Measurements from ENCODE around the gene DHX57. TPM values are rescaled to one million over a fixed set of nuclear protein-coding genes. Genes with fewer than 3 reads are reported as not detected.
"Not testable (repeated sequence)": the region's sequence is repeated elsewhere in the genome, so short reads cannot be mapped to it uniquely, and the experiment has no call there.

Gene DHX57
- total RNA-seq, 1 donor from 2014 or later: 23.5 TPM

DNA sequence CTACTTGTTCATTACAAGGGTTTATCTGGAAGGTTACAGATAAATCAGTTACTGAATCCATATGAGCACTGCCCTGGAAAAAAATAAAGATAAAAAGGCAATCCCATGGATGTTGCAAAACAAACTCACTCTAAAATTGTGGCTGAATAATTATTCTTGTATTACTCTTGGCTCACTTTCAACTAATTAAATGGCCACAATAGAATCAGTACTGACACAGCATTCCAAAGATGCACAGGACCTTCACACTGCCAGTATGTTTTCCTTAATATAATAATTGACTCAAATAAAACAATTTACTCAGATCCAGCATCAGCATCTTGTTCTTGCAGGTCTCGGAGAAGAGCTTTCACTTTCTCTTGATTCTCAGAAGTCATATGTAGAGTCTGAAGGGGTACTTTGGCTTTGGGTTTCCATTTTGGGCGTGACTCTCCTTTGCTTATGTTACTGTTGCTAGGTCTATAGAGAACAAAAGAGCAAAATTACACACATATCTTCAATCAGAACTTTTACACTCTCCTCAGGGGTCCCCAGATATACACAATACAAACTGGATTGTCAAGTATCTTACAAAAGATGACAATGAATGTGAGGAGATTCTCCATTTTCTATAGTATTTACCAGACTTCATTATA, 12.6 kb downstream of the DHX57 start:
- DNase-seq (ENCODE audit: low read depth, low spot score): no peak

DNA sequence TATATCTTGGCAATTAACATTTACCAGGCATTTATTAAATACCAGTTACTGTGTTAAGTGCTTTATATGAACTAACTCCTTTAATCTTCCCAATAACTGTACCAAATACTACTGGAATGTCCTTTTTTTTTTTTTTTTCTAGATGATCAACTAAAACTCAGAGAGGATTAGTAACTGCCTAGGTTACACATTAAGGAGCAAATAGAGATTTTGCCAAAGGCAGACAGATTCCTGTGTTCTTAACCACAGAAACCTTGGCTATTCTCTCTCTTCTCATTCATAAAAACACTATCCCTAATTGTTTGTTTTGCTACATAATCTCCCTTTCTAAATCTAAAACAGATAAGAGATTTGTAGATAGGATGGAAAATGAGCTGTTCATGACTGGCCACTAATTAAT, 13.3 kb downstream of the DHX57 start:
- no peak for DNase-seq (ENCODE audit: low read depth, low spot score)

DNA sequence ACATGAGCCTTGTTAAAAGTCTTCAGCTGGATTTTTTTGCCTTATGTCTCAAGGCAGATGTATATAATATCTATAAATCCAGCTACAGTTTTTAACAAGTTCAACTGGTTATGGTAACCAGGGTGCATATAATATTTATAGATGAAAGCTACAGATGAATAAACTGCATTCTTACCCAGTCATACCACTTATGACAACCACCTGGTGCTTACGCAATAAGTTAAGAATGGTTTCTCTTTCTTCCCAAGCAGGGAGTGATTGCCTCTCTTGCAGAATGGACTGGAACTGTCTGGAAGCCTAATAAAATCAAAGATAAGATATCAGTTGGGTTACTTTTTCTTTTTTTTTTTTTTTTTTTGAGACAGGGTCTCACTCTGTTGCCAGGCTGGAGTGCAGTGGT, 19.6 kb downstream of the DHX57 start:
- DNase-seq (ENCODE audit: low read depth, low spot score): no peak

DNA sequence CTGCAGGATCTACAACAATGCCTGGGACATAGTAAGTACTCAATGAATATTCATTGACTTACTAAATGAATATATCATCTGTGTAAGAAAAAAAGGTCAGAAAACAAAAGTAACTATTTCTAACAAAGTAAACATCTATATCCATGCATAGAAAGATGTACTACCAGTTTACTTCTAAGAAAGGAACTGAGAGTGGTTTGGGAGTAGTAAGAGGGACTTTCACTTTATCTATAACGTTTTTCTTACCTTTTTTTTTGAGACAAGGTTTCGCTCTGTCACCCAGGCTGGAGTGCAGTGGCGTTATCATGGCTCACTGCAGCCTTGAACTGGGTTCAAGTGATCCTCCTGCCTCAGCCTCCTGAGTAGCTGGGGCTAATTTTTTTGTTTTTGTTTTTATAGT, 25.7 kb downstream of the DHX57 start:
- DNase-seq (ENCODE audit: low read depth, low spot score): no peak

DNA sequence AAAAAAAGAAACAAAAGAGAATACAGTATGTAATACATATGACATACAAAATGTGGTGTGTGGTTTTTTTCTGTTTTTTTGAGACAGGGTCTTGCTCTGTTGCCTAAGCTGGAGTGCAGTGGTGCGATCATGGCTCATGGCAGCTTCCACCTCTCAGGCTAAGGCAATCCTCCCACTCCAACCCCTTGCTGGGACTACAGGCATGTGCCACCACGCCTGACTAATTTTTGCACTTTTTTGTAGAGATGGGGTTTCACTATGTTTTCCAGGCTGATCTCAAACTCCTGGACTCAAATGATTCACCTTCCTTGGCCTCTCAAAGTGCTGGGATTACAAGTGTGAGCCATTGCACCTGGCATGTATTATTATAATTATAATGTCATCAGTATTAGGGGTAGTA, 38.9 kb downstream of the DHX57 start:
- DNase-seq (ENCODE audit: low read depth, low spot score): no peak

DNA sequence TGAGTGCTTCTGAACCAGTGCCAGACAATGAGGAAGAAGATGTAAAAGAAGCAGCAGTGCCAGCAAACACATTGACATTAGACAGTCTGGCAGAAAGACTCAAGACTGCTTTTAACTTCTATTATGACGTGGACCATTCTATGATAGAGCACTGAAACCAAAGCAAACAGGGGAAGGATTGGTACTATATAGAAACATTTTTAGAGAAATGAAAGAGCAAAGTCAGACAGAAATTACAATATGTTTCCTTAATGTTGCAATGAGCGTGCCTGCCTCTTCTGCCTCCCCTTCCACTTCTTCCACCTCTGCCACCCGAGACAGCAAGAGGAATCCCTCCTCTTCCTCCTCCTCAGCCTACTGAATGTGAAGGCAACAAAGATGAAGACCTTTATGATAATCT, 39.7 kb downstream of the DHX57 start:
- DNase-seq (ENCODE audit: low read depth, low spot score): no peak

DNA sequence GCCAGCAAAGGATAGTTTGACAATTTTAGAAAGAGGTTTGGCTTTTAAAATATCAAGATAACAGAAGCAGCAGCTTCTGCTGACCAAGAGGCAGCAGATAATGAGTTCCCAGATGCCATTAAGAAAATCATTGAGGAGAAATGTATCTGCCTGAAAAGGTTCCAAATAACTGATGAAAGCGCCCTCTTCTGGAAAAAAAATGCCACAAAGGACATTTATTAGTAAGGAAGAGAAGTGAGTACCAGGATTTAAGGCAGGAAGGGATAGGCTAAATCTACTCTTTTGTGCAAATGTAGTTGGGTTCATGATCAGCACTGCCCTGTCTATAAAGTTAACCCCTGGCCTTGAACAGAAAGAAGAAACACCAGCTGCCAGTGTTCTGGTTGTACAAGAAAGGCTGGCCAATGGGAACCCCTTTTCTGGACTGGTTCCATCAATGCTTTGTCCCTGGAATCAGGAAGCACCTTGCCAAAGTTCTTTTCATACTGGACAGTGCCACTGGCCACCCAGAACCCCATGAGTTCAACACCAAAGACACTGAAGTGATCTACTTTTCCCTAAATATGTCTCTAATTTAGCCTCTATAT, 40.6 kb downstream of the DHX57 start:
- DNase-seq (ENCODE audit: low read depth, low spot score): no peak

DNA sequence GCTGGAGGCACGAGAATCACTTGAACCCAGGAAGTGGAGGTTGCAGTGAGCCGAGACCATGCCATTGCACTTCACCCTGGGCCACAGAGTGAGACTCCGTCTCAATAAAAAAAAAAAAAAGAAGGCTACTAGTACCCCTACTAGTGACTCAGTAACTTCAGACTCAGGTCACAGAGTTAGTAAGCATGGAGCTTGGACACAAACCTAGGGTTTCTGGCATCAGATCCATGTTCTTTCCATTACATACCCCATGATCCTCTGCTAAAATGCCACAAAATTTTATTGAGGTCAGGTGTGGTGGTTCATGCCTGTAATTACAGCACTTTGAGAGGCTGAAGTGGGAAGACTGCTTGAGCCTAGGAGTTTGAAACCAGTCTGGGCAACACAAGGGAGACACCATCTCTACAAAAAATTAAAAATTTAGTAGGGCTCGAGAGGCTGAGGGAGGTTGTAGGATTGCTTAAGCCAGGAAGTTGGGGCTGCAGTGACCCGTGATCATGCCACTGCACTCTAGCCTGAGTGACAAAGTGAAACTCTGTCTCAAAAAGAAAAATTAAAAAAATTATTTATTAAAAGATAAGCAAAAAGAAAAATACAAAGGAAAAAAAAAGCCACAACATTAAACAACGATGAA, 45.1 kb downstream of the DHX57 start:
- no peak for DNase-seq (ENCODE audit: low read depth, low spot score)

DNA sequence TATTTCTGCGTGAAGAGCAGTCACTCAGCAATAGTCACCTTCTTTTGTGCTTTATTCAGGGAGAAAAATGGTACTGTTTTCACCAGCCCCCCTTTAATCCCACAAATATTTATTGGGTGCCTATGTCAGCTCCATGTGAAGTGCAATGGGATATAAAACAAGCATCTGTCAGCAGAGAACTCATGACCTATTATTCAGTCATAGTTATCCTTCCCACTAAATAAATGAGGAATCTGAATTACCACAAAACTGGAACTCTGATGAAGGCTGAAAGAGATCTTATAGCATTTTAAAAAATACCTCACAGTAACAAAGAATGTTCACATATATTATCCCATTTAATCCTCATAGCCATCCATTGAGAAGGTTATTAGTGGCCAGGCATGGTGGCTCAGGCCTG, 45.8 kb downstream of the DHX57 start:
- DNase-seq (ENCODE audit: low read depth, low spot score): no peak

DNA sequence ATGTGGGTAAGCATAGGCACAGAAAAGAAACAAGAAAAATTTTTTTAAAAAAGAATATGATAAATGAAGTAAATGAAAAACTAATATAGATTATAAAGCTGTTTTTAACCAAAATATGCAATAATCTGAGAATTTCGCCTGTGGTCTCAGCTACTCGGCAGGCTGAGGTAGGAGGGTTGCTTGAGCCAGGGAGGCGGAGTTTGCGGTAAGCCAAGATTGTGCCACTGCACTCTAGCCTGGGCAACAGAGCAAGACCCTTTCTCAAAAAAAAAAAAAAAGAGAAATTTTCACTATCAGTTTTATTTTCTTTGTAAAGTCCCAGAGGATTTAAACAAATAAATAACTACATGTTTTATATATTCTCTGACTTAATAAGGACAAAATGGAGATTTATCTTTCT, 47.3 kb downstream of the DHX57 start:
- no peak for DNase-seq (ENCODE audit: low read depth, low spot score)

DNA sequence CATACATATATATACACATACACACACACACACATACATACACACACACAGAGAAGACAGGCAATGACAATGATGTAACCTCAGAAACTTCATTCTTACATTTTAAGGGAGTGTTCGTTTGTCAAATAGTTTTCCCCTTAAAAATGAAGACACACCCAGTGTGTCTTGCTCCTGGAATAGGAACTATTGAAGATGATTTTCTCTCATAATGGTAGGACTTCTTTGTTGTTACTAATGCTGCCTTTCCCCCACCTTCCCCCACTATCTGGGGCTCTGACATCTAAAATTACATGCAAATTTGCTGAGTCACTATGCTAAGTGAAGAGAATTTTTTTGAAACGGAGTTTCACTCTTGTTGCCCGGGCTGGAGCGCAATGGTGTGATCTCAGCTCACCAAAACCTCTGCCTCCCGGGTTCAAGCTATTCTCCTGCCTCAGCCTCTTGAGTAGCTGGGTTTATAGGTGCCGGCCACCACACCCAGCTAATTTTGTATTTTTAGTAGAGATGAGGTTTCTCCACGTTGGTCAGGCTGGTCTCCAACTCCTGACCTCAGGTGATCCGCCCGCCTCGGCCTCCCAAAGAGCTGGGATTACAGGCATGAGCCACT, 48.1 kb downstream of the DHX57 start:
- DNase-seq (ENCODE audit: low read depth, low spot score): not testable (repeated sequence)

DNA sequence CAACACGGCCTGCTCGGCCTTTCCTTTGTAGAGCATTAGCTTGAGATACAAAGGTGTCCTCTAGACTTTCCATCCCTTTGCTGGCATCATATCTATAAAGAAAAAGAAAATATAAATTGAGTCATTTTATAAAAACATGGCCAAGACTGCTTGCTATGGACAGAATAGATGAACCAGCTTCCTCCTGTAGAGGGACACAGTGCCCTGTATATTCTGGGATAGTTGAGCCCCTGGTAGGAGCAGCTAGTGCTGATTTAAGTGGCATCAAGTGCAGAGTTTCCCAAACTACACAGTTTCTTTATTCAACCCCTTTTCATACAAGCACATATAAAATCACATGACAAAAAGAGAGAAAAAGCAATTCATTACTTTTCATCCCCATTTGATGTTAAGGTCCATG, 49.8 kb downstream of the DHX57 start:
- DNase-seq (ENCODE audit: low read depth, low spot score): no peak

DNA sequence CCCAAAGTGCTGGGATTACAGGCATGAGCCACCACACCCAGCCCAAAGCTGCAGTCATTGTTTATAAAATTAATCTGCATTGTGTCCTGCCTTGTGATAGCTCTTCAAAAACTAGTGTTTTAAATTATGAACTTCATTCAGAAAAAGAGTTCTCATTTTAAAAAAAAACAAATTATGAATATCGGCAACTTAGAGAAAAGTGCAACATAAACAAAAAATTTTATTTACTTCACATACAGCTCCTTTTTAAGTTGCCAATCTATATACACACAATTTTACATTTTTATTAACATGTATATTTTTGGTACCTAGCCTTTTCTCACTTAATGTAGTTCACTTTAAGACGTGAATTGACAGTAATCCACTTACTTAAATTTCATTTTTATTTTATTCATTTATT, 50.8 kb downstream of the DHX57 start:
- DNase-seq (ENCODE audit: low read depth, low spot score): no peak

DNA sequence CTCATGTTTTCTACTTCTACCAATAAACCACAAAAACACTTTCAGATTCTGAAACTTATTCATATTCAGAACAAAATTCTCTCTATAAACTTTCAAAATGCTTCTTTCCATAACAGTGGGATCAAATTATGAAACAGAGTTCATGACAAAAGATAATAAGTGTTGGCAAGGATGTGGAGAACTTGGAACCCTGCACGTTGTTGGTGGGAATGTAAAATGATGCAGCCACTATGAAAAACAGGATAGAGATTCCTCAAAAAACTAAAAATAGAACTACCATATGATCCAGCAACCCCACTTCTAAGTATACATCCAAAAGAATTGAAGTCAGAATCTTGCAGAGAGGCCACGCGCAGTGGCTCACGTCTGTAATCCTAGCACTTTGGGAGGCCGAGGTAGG, 52.3 kb downstream of the DHX57 start:
- no peak for DNase-seq (ENCODE audit: low read depth, low spot score)

DNA sequence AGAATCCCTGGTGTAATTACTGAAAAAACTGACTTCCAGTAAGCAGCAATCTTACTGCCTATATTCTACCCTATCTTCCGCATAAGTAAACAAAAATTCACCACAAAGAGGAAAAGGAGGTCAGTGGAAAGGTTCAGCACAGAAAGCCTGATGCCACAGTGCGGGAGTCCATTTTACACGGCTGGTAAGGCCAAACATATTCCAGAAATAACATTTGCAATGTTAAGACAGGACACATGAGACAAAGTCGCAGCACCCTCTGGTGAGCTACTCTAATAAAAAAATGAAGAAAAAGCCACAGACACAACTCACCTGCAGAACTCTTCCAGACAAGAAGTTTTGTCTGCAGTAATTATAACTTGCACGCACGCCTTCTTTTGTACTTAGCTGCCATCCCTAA, 57.2 kb downstream of the DHX57 start:
- DNase-seq (ENCODE audit: low read depth, low spot score): no peak

DNA sequence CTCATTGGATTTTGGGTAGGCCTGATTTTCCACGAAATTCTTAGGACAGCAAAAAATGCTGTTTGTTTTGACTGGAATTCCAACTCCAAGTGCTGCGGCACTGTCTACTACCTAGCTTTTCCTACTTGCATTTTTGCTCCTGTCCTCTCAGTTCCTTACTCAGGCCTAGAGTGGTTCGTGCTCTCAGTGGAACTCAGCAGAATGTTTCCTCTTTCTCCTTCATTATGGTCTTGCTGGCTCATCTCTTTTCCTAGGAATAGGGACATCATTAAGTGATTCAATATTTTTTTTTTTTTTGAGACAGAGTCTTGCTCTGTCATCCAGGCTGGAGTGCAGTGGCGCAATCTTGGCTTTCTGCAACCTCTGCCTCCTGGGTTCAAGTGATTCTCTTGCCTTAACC, 59.8 kb downstream of the DHX57 start:
- DNase-seq (ENCODE audit: low read depth, low spot score): no peak

DNA sequence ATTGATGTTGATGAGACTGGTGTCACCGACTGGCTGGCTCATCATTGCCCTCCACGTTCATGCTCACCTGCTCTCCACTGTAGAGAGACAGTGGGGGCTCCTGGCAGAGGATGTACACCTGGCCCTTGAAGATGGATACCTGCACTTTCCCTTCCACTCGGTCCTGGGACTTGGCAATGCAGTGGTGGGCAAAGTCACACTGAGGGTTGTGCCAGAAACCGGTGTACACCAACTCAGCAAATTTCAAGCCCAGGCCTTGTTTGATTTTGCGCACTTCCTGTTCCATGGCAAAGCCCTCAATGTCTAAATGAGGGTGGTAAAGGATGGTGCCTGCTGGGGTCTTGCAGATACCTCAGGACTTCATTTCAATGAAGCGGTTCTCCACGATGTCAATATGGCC, 65.2 kb downstream of the DHX57 start:
- DNase-seq (ENCODE audit: low read depth, low spot score): no peak

DNA sequence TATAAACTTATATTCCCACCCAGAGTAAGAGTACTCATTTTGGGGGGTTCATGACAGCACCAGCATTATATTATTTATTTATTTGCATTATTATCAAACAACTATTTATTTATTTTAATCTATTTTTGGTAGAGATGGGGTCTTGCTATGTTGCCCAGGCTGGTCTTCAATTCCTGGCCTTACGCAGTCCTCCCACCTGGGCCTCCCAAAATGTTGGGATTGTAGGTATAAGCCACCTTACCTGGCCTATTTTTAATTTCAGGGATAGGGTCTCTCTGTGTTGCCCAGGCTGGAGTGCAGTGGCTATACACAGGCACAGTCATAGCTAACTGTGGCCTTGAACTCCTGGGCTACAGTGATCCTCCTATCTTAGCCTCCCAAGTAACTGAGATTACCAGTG, 67.1 kb downstream of the DHX57 start:
- no peak for DNase-seq (ENCODE audit: low read depth, low spot score)

DNA sequence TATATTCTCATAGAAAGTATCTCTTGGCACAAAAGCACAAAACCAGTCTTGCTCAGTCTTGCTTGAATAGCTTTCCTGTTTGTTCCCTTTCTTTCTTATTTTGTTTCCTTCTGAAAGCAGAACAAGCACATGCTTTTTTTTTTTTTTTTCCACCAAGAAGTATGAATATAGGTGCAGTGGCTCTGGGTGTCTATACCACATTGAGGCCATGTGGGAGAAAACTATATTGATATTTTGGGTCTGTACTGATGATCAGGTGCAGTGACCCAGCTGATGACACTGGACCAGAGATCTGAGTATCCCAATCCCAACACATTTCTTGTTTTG, 69.0 kb downstream of the DHX57 start:
- DNase-seq (ENCODE audit: low read depth, low spot score): no peak

DNA sequence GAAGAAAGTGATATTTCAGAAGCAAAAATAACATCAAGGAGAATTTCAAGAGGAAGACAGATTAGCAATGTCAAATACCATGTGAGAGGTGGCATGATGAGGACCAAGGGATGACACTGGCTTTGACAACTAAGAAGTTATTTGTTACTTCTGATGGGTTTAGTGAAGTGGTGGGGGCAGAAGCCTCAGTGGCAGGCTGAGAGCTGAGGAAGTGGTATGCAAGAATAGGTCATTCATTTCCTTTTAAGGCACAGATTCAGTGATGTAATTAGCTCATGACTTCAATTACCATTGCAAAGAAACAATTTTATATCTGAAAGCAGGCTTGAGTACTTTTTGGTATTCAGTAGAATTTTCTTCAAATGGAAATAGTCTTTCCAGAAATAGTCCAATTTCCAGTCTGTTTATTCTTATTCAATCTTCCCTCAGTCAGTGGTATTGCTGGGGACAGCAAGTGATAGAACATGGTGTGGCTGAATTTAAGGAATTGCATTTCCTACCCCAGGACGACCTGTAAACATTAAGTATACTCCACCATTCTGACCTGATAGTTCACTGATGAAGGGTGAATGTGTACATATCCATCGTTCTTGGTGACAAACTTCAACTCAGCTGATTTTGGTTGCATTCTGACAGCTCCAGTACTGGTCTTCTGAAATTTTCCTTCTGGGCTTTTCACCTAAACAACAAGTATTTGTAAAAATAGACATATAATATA, 69.6 kb downstream of the DHX57 start:
- DNase-seq (ENCODE audit: low read depth, low spot score): no peak

DNA sequence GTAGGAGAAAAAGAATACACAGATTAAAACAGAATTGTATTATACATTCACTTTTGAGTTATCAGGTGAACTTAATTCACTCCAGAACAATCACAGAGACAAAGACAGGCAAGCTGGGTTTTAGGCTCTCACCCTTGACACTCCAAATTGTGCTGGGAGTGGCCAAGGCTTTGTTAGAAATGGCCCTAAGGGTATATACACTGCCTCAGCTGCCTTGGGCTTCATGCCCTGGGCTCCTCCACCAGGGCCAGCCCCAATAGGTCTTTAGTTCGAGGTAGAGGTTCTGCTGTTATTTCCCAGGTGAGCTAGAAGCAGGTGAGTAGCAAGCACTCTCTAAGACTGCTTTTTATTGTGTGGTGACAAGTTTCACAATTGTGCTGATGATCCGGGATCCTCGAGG, 77.8 kb downstream of the DHX57 start:
- no peak for DNase-seq (ENCODE audit: low read depth, low spot score)

DNA sequence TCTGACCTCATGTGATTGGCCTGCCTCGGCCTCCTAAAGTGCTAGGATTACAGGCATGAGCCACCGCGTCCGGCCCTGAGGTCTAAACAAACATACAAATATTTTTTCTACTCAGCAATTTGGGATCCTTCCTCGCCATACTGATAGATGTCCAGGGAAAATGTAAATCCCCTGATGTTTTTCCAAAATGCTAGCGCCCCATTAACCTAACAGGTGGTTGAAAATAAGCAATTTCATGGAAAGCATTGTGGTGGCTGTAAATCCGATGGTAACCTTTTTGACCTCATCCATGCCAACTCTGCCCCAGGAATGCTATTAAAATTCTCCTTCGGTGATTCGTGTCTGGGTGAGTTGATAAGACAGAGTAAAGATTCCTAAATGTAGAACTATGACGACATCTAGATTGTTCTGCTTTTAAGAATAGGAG, 78.5 kb downstream of the DHX57 start:
- peak; percentile 26 for DNase-seq (ENCODE audit: low read depth, low spot score)
